ENCODE data around the gene SPRY1. TPM values are rescaled to one million over a fixed set of nuclear protein-coding genes. Genes with fewer than 3 reads are reported as not detected.

SPRY1 gene
- polyA plus RNA-seq, 2 donors: 9.9 to 12.4 TPM

- H3K27ac ChIP-seq (ENCODE audit: low read depth in 2 of 2, low read length in 1 of 2): no peak overlapping the region
- H3K4me1 ChIP-seq (ENCODE audit: control insufficient read depth in 2 of 2, insufficient read depth in 2 of 2, low read length in 1 of 2): no peaks in the 10 kb centered on the region
These were observed 21.2 kb downstream of the SPRY1 start for GRCh38 chr4:123417813-123418212.

GRCh38 chr4:123418351-123418931 lies 21.8 kb downstream of the SPRY1 start:
- no peak overlapping the region for H3K27ac ChIP-seq (ENCODE audit: low read depth in 2 of 2, low read length in 1 of 2)
- H3K9me3 ChIP-seq (ENCODE audit: control insufficient read depth in 2 of 2, insufficient read depth in 1 of 2, low read depth in 1 of 2, low read length in 1 of 2): no peaks in the 10 kb centered on the region
- no peak overlapping the region for H3K4me3 ChIP-seq (ENCODE audit: low read depth in 1 of 2, low read length in 2 of 2)
- no peaks in the 10 kb centered on the region for H3K4me1 ChIP-seq (ENCODE audit: control insufficient read depth in 2 of 2, insufficient read depth in 2 of 2, low read length in 1 of 2)
- no peaks in the 10 kb centered on the region for H3K27me3 ChIP-seq (ENCODE audit: control insufficient read depth in 1 of 2, insufficient read depth in 2 of 2, low read length in 2 of 2)
- 31 to 35% methylated on average over 3 of the region's 3 CpGs for WGBS, 2 donors
- H3K36me3 ChIP-seq (ENCODE audit: control insufficient read depth in 2 of 2, insufficient read depth in 2 of 2, low read length in 1 of 2): no peaks in the 10 kb centered on the region

More at GRCh38 chr4:123417813-123418212, 21.2 kb downstream of the SPRY1 start:
- H3K9me3 ChIP-seq (ENCODE audit: control insufficient read depth in 2 of 2, insufficient read depth in 1 of 2, low read depth in 1 of 2, low read length in 1 of 2): no peaks in the 10 kb centered on the region
- 59 to 61% methylated on average over 2 of the region's 2 CpGs for WGBS, 2 donors
- no peaks in the 10 kb centered on the region for H3K36me3 ChIP-seq (ENCODE audit: control insufficient read depth in 2 of 2, insufficient read depth in 2 of 2, low read length in 1 of 2)
- no peak overlapping the region for H3K4me3 ChIP-seq (ENCODE audit: low read depth in 1 of 2, low read length in 2 of 2)
- no peaks in the 10 kb centered on the region for H3K27me3 ChIP-seq (ENCODE audit: control insufficient read depth in 1 of 2, insufficient read depth in 2 of 2, low read length in 2 of 2)

GRCh38 chr4:123419885-123420755 lies 23.5 kb downstream of the SPRY1 start:
- Histone ChIP-seq H3K36me3 (ENCODE audit: control insufficient read depth in 2 of 2, insufficient read depth in 2 of 2, low read length in 1 of 2) (no peaks in the 10 kb centered on the region), H3K27me3 (ENCODE audit: control insufficient read depth in 1 of 2, insufficient read depth in 2 of 2, low read length in 2 of 2) (no peaks in the 10 kb centered on the region), H3K4me1 (ENCODE audit: control insufficient read depth in 2 of 2, insufficient read depth in 2 of 2, low read length in 1 of 2) (no peaks in the 10 kb centered on the region), H3K27ac (ENCODE audit: low read depth in 2 of 2, low read length in 1 of 2) (no peak overlapping the region), H3K9me3 (ENCODE audit: control insufficient read depth in 2 of 2, insufficient read depth in 1 of 2, low read depth in 1 of 2, low read length in 1 of 2) (no peaks in the 10 kb centered on the region), H3K4me3 (ENCODE audit: low read depth in 1 of 2, low read length in 2 of 2) (no peak overlapping the region)
- WGBS, 2 donors: 84 to 89% methylated on average over 17 of the region's 17 CpGs

GRCh38 chr4:123421227-123421936 lies 24.8 kb downstream of the SPRY1 start:
- Histone ChIP-seq H3K4me1 (ENCODE audit: control insufficient read depth in 2 of 2, insufficient read depth in 2 of 2, low read length in 1 of 2) (no peaks in the 10 kb centered on the region), H3K27ac (ENCODE audit: low read depth in 2 of 2, low read length in 1 of 2) (no peak overlapping the region), H3K27me3 (ENCODE audit: control insufficient read depth in 1 of 2, insufficient read depth in 2 of 2, low read length in 2 of 2) (no peaks in the 10 kb centered on the region), H3K36me3 (ENCODE audit: control insufficient read depth in 2 of 2, insufficient read depth in 2 of 2, low read length in 1 of 2) (no peaks in the 10 kb centered on the region), H3K4me3 (ENCODE audit: low read depth in 1 of 2, low read length in 2 of 2) (no peak overlapping the region), H3K9me3 (ENCODE audit: control insufficient read depth in 2 of 2, insufficient read depth in 1 of 2, low read depth in 1 of 2, low read length in 1 of 2) (no peaks in the 10 kb centered on the region)
- 65 to 84% methylated on average over 6 of the region's 6 CpGs for WGBS, 2 donors

- no peak overlapping the region for H3K4me3 ChIP-seq (ENCODE audit: low read depth in 1 of 2, low read length in 2 of 2)
- no peaks in the 10 kb centered on the region for H3K27me3 ChIP-seq (ENCODE audit: control insufficient read depth in 1 of 2, insufficient read depth in 2 of 2, low read length in 2 of 2)
- no peaks in the 10 kb centered on the region for H3K4me1 ChIP-seq (ENCODE audit: control insufficient read depth in 2 of 2, insufficient read depth in 2 of 2, low read length in 1 of 2)
- no peaks in the 10 kb centered on the region for H3K9me3 ChIP-seq (ENCODE audit: control insufficient read depth in 2 of 2, insufficient read depth in 1 of 2, low read depth in 1 of 2, low read length in 1 of 2)
- H3K27ac ChIP-seq (ENCODE audit: low read depth in 2 of 2, low read length in 1 of 2): no peak overlapping the region
- H3K36me3 ChIP-seq (ENCODE audit: control insufficient read depth in 2 of 2, insufficient read depth in 2 of 2, low read length in 1 of 2): no peaks in the 10 kb centered on the region
- 71 to 76% methylated on average over 9 of the region's 9 CpGs for WGBS, 2 donors
These were observed 25.6 kb downstream of the SPRY1 start for GRCh38 chr4:123421937-123422781.

- H3K9me3 ChIP-seq (ENCODE audit: control insufficient read depth in 2 of 2, insufficient read depth in 1 of 2, low read depth in 1 of 2, low read length in 1 of 2): no peaks in the 10 kb centered on the region
- H3K27me3 ChIP-seq (ENCODE audit: control insufficient read depth in 1 of 2, insufficient read depth in 2 of 2, low read length in 2 of 2): no peaks in the 10 kb centered on the region
These were observed 27.2 kb downstream of the SPRY1 start for GRCh38 chr4:123423819-123424218.

GRCh38 chr4:123427951-123428350 lies 31.4 kb downstream of the SPRY1 start:
- Histone ChIP-seq H3K27me3 (ENCODE audit: control insufficient read depth in 1 of 2, insufficient read depth in 2 of 2, low read length in 2 of 2) (no peaks in the 10 kb centered on the region), H3K4me1 (ENCODE audit: control insufficient read depth in 2 of 2, insufficient read depth in 2 of 2, low read length in 1 of 2) (no peaks in the 10 kb centered on the region), H3K4me3 (ENCODE audit: low read depth in 1 of 2, low read length in 2 of 2) (no peak overlapping the region), H3K9me3 (ENCODE audit: control insufficient read depth in 2 of 2, insufficient read depth in 1 of 2, low read depth in 1 of 2, low read length in 1 of 2) (no peaks in the 10 kb centered on the region), H3K27ac (ENCODE audit: low read depth in 2 of 2, low read length in 1 of 2) (no peak overlapping the region), H3K36me3 (ENCODE audit: control insufficient read depth in 2 of 2, insufficient read depth in 2 of 2, low read length in 1 of 2) (no peaks in the 10 kb centered on the region)
- 95 to 96% methylated on average over 3 of the region's 3 CpGs for WGBS, 2 donors

More at GRCh38 chr4:123423819-123424218, 27.2 kb downstream of the SPRY1 start:
- 85 to 88% methylated on average over 5 of the region's 5 CpGs for WGBS, 2 donors
- Histone ChIP-seq H3K36me3 (ENCODE audit: control insufficient read depth in 2 of 2, insufficient read depth in 2 of 2, low read length in 1 of 2) (no peaks in the 10 kb centered on the region), H3K27ac (ENCODE audit: low read depth in 2 of 2, low read length in 1 of 2) (no peak overlapping the region), H3K4me1 (ENCODE audit: control insufficient read depth in 2 of 2, insufficient read depth in 2 of 2, low read length in 1 of 2) (no peaks in the 10 kb centered on the region), H3K4me3 (ENCODE audit: low read depth in 1 of 2, low read length in 2 of 2) (no peak overlapping the region)

GRCh38 chr4:123430031-123430430 lies 33.4 kb downstream of the SPRY1 start:
- Histone ChIP-seq H3K27me3 (ENCODE audit: control insufficient read depth in 1 of 2, insufficient read depth in 2 of 2, low read length in 2 of 2) (no peaks in the 10 kb centered on the region), H3K27ac (ENCODE audit: low read depth in 2 of 2, low read length in 1 of 2) (no peak overlapping the region), H3K4me3 (ENCODE audit: low read depth in 1 of 2, low read length in 2 of 2) (no peak overlapping the region), H3K9me3 (ENCODE audit: control insufficient read depth in 2 of 2, insufficient read depth in 1 of 2, low read depth in 1 of 2, low read length in 1 of 2) (peaks cover 0 to 3% of the 10 kb centered on the region in 2 donors), H3K36me3 (ENCODE audit: control insufficient read depth in 2 of 2, insufficient read depth in 2 of 2, low read length in 1 of 2) (no peaks in the 10 kb centered on the region), H3K4me1 (ENCODE audit: control insufficient read depth in 2 of 2, insufficient read depth in 2 of 2, low read length in 1 of 2) (no peaks in the 10 kb centered on the region)
- WGBS, 2 donors: 93 to 96% methylated on average over 3 of the region's 3 CpGs

GRCh38 chr4:123430501-123430900 lies 33.9 kb downstream of the SPRY1 start:
- Histone ChIP-seq H3K9me3 (ENCODE audit: control insufficient read depth in 2 of 2, insufficient read depth in 1 of 2, low read depth in 1 of 2, low read length in 1 of 2) (peaks cover 0 to 3% of the 10 kb centered on the region in 2 donors), H3K27ac (ENCODE audit: low read depth in 2 of 2, low read length in 1 of 2) (no peak overlapping the region), H3K4me3 (ENCODE audit: low read depth in 1 of 2, low read length in 2 of 2) (no peak overlapping the region), H3K36me3 (ENCODE audit: control insufficient read depth in 2 of 2, insufficient read depth in 2 of 2, low read length in 1 of 2) (no peaks in the 10 kb centered on the region), H3K27me3 (ENCODE audit: control insufficient read depth in 1 of 2, insufficient read depth in 2 of 2, low read length in 2 of 2) (no peaks in the 10 kb centered on the region), H3K4me1 (ENCODE audit: control insufficient read depth in 2 of 2, insufficient read depth in 2 of 2, low read length in 1 of 2) (no peaks in the 10 kb centered on the region)
- 86 to 95% methylated on average over 2 of the region's 2 CpGs for WGBS, 2 donors

Data from esophagus (tissue), 2 donors.